ENCODE data around the gene SLC29A4.

Gene SLC29A4

GRCh38 chr7:5294169-5294987, 11.6 kb downstream of the SLC29A4 start:
- no peak for ATAC-seq (ENCODE audit: low read depth)
- no peaks in the 10 kb centered on the region for H3K36me3 ChIP-seq (ENCODE audit: low read depth)

GRCh38 chr7:5295039-5296014, 12.6 kb downstream of the SLC29A4 start:
- no peaks in the 10 kb centered on the region for H3K4me1 ChIP-seq (ENCODE audit: insufficient read depth, poor library complexity, severe bottlenecking)
- ATAC-seq (ENCODE audit: low read depth) (no peak), DNase-seq (ENCODE audit: low spot score) (no peak)
- no peak overlapping the region for H3K4me3 ChIP-seq (ENCODE audit: severe bottlenecking)
- no peak for TF ChIP-seq CTCF (IDR thresholded peaks at IDR 0.05; ENCODE audit: poor library complexity, severe bottlenecking)
- H3K9me3 ChIP-seq (ENCODE audit: severe bottlenecking): no peaks in the 10 kb centered on the region
- H3K27ac ChIP-seq (ENCODE audit: poor library complexity, severe bottlenecking): no peak overlapping the region
- H3K27me3 ChIP-seq (ENCODE audit: insufficient read depth, poor library complexity, severe bottlenecking): no peaks in the 10 kb centered on the region
- H3K36me3 ChIP-seq (ENCODE audit: low read depth): no peaks in the 10 kb centered on the region

More at GRCh38 chr7:5294169-5294987, 11.6 kb downstream of the SLC29A4 start:
- H3K4me3 ChIP-seq (ENCODE audit: severe bottlenecking): no peak overlapping the region
- H3K27ac ChIP-seq (ENCODE audit: poor library complexity, severe bottlenecking): no peak overlapping the region
- no peak for DNase-seq (ENCODE audit: low spot score)
- no peaks in the 10 kb centered on the region for H3K27me3 ChIP-seq (ENCODE audit: insufficient read depth, poor library complexity, severe bottlenecking)
- H3K9me3 ChIP-seq (ENCODE audit: severe bottlenecking): no peaks in the 10 kb centered on the region
- no peak for TF ChIP-seq CTCF (IDR thresholded peaks at IDR 0.05; ENCODE audit: poor library complexity, severe bottlenecking)
- no peaks in the 10 kb centered on the region for H3K4me1 ChIP-seq (ENCODE audit: insufficient read depth, poor library complexity, severe bottlenecking)

GRCh38 chr7:5296015-5296610, 13.4 kb downstream of the SLC29A4 start:
- H3K36me3 ChIP-seq (ENCODE audit: low read depth): no peaks in the 10 kb centered on the region
- H3K4me3 ChIP-seq (ENCODE audit: severe bottlenecking): no peak overlapping the region
- ATAC-seq (ENCODE audit: low read depth) (no peak), DNase-seq (ENCODE audit: low spot score) (no peak)
- H3K9me3 ChIP-seq (ENCODE audit: severe bottlenecking): no peaks in the 10 kb centered on the region
- H3K27me3 ChIP-seq (ENCODE audit: insufficient read depth, poor library complexity, severe bottlenecking): no peaks in the 10 kb centered on the region
- H3K27ac ChIP-seq (ENCODE audit: poor library complexity, severe bottlenecking): no peak overlapping the region
- TF ChIP-seq CTCF (IDR thresholded peaks at IDR 0.05; ENCODE audit: poor library complexity, severe bottlenecking): no peak
- H3K4me1 ChIP-seq (ENCODE audit: insufficient read depth, poor library complexity, severe bottlenecking): no peaks in the 10 kb centered on the region

GRCh38 chr7:5296611-5297226, 14.0 kb downstream of the SLC29A4 start:
- Histone ChIP-seq H3K9me3 (ENCODE audit: severe bottlenecking) (no peaks in the 10 kb centered on the region), H3K4me1 (ENCODE audit: insufficient read depth, poor library complexity, severe bottlenecking) (no peaks in the 10 kb centered on the region), H3K27ac (ENCODE audit: poor library complexity, severe bottlenecking) (no peak overlapping the region), H3K27me3 (ENCODE audit: insufficient read depth, poor library complexity, severe bottlenecking) (no peaks in the 10 kb centered on the region), H3K4me3 (ENCODE audit: severe bottlenecking) (no peak overlapping the region), H3K36me3 (ENCODE audit: low read depth) (no peaks in the 10 kb centered on the region)
- peak; percentile 57 for ATAC-seq (ENCODE audit: low read depth)
- no peak for TF ChIP-seq CTCF (IDR thresholded peaks at IDR 0.05; ENCODE audit: poor library complexity, severe bottlenecking)
- DNase-seq (ENCODE audit: low spot score): no peak

All from RWPE2 (cell line).